Keratinocyte (primary cell): ENCODE measurements around the gene PIP4K2B.

ENCODE experiments used
- EZH2 ChIP-seq: IDR thresholded peaks from one replicate; pipeline ENCODE4 v1.6.1; 2012; ENCODE audit warnings: inconsistent platforms, mild to moderate bottlenecking, low read length, moderate library complexity
- TF ChIP-seq, protein P1 (sequence below), 3 experiments: IDR thresholded peaks in 1 of 3; conservative IDR thresholded peaks in 1 of 3; optimal IDR thresholded peaks in 1 of 3; 2 replicates in 2 of 3; 3 replicates in 1 of 3; pipeline versions ENCODE3 to v1.5.1; 2011; ENCODE audit warnings: low read length in 3 of 3, mild to moderate bottlenecking in 3 of 3, moderate library complexity in 2 of 3, control low read depth in 1 of 3, inconsistent platforms in 1 of 3; ENCODE audit not compliant: insufficient read depth in 2 of 3; ENCODE audit errors: extremely low read depth in 1 of 3

DNA sequence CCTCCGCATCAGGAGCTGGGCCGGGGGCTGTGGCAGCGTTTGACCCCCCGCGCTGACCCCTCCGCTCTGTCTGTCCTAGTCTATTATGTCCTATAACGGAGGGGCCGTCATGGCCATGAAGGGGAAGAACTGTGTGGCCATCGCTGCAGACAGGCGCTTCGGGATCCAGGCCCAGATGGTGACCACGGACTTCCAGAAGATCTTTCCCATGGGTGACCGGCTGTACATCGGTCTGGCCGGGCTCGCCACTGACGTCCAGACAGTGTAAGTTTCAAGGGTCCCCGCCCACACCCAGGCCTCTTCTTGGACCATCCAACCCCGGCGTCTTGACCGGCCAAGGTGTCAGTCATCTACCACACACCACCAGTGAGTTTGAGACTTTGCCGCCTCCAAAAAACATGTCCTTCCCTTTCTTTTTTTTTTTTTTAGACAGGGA is 46.3 kb downstream of the PIP4K2B start:
- TF ChIP-seq, protein P1, sequence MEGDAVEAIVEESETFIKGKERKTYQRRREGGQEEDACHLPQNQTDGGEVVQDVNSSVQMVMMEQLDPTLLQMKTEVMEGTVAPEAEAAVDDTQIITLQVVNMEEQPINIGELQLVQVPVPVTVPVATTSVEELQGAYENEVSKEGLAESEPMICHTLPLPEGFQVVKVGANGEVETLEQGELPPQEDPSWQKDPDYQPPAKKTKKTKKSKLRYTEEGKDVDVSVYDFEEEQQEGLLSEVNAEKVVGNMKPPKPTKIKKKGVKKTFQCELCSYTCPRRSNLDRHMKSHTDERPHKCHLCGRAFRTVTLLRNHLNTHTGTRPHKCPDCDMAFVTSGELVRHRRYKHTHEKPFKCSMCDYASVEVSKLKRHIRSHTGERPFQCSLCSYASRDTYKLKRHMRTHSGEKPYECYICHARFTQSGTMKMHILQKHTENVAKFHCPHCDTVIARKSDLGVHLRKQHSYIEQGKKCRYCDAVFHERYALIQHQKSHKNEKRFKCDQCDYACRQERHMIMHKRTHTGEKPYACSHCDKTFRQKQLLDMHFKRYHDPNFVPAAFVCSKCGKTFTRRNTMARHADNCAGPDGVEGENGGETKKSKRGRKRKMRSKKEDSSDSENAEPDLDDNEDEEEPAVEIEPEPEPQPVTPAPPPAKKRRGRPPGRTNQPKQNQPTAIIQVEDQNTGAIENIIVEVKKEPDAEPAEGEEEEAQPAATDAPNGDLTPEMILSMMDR (optimal IDR thresholded peaks at IDR 0.05 in 1 of 3, IDR thresholded peaks at IDR 0.05 in 1 of 3, conservative IDR thresholded peaks at IDR 0.05 in 1 of 3; ENCODE audit: extremely low read depth in 1 of 3, insufficient read depth in 2 of 3, low read length in 3 of 3): no peak
- no peak for TF ChIP-seq EZH2
